GM18870 (cell line): ENCODE results near the gene PODXL2.

Experiments used
- ATAC-seq: cut with Tn5 transposase; IDR thresholded peaks from one replicate; pipeline ENCODE4 v1.9.1; 2021; ENCODE audit warnings: moderate library complexity; ENCODE audit not compliant: unreplicated experiment

Gene PODXL2

GRCh38 chr3:127628788-127629466 lies at the start of gene PODXL2:
Gene PODXL2 (plus strand): TSS chr3:127629185. CDS start chr3:127629220, 35 bp downstream.
- no peak for ATAC-seq

GRCh38 chr3:127580327-127581060 lies 48.5 kb upstream of the PODXL2 start:
- ATAC-seq = no peak

- no peak for ATAC-seq
These were observed 44.3 kb upstream of the PODXL2 start for GRCh38 chr3:127584734-127585133.

GRCh38 chr3:127585163-127585812 lies 43.7 kb upstream of the PODXL2 start:
- ATAC-seq = no peak

- ATAC-seq = no peak
These were observed 43.1 kb upstream of the PODXL2 start for GRCh38 chr3:127585813-127586413.

GRCh38 chr3:127587876-127588275 lies 41.1 kb upstream of the PODXL2 start:
- ATAC-seq = no peak

GRCh38 chr3:127588806-127589577 lies 40.0 kb upstream of the PODXL2 start:
- no peak for ATAC-seq

GRCh38 chr3:127589600-127590281 lies 39.2 kb upstream of the PODXL2 start:
- ATAC-seq = no peak

- peak; percentile 8 for ATAC-seq
These were observed 38.7 kb upstream of the PODXL2 start for GRCh38 chr3:127590282-127590592.

GRCh38 chr3:127590593-127591465 lies 38.2 kb upstream of the PODXL2 start, which contains the start of gene TPRA1:
Gene TPRA1 (minus strand): TSS chr3:127590733. CDS start chr3:127580146, 10,587 bp downstream.
- ATAC-seq = peak; percentile 89

- no peak for ATAC-seq
These were observed 35.8 kb upstream of the PODXL2 start for GRCh38 chr3:127593178-127593577.

- ATAC-seq = no peak
These were observed 33.7 kb upstream of the PODXL2 start for GRCh38 chr3:127595303-127595702.

GRCh38 chr3:127597020-127597771 lies 31.8 kb upstream of the PODXL2 start:
- no peak for ATAC-seq

GRCh38 chr3:127598841-127599570 lies 30.0 kb upstream of the PODXL2 start:
- ATAC-seq = no peak

- no peak for ATAC-seq
These were observed 28.1 kb upstream of the PODXL2 start for GRCh38 chr3:127600749-127601456.

GRCh38 chr3:127604035-127604434 lies 24.9 kb upstream of the PODXL2 start:
- no peak for ATAC-seq

GRCh38 chr3:127604546-127605165 lies 24.3 kb upstream of the PODXL2 start:
- ATAC-seq = no peak
